Effector CD8-positive, alpha-beta T cell (primary cell): Measurements from ENCODE around the gene CMC2.

ENCODE experiments used
- DNase-seq: peaks from one replicate; lab custom pipeline; 2025; lab: John Stamatoyannopoulos, UW

The CMC2 gene

DNA sequence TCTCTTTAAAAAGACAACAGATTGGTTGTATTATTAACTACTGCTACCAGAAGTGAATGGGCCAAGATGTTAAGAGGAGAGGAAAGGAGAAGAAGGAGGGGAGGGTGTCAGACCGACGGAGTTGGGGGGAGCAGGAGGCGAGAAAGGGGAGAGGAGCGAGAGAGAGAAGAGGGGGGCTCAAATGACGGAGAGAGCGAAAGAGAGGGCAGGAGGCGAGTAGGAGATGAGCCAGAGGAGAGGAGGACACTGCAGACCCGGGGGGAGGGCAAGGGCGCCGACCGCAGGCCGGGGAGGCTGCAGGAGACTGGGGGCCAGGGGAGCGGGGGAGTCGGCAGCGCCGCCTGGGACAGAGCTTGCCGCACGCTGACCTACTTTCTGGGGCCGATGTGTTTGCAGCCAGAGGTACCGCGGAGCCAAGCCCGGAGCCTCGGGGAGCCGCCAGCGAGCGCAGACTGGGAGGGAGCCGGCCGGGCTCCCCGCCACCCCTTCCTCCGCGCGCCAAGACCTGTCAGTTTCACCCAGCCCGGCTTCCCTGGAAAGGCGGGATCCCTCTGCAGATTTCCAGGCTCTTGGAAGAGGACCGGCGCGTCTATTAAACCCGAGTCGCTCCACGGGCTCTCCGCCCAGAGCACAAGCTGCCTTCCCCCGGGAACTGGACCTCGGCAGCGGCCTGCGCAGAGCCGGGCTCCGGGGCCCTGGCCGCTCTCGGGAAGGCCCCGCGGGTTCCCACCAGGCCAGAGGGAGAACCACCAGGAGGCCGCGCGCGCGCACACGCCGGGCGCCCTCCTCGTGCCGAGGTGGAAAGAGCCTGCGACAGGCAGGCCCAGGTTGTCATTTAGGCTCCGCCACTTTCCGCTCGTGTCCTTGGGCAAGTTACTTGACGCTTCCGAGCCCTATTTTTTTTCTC lies 74.6 kb downstream of the CMC2 start:
- DNase-seq, result no peak

DNA sequence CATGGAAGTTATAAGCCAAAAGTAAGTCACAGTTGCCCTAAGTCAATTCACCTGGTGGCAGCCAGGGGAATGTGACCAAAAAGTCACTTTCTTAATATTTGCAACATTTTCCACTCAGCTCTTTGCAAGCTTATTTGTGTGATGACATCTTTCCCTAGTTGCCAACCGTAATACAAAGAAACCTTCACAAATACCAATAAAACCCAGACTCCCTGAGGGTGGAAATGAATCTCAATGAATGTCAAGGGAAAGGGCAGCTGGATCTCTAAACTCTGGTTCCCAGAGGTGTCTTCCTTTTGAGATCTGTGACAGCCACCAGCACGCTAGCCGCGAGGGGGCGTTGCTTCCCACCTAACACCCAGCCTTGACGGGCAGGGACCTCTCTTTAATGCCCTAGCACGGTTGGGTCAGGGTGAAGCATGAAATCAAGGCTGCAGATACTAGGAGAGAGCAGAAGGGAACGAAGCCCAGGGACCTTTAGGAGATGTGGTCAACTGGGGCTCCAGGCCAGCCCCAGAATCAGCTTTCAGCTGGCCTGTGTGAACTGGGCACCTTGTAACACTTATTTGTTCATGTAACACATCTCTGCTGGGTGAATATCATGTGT lies 82.2 kb downstream of the CMC2 start:
- no peak for DNase-seq

DNA sequence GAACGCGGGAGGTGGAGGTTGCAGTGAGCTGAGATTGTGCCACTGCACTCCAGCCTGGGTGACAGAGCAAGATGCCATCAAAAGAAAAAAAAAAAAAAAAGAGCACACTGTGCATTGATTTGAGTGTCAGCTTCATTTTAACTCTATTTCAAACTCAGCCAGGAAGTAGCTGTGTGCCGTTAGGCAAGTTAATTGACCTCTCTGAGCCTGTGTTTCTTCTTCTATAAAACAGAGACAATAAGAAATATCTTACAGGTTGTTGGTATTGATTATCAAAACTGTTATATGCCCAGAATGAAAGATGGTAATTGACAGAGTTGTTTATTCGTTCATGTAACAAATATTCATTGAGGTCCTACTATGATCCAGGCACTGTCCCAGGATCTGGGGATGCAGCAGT lies 83.3 kb downstream of the CMC2 start:
- DNase-seq, result no peak
